Activated T-cell treated with anti-CD3 and anti-CD28 coated beads, Interleukin-2, amount 50 U/mL, for 4 hours (primary cell): ENCODE measurements around the gene ATP11A. TPM values are rescaled to one million over a fixed set of nuclear protein-coding genes. Genes with fewer than 3 reads are reported as not detected.

Experiments used
- ATAC-seq, 2 donors: fragments of 200-7000 bp; cut with Tn5 transposase; one replicate each; pipeline ENCODE4 v1.10.0; 2021
- DNase-seq: peaks from one replicate; pipeline ENCODE4 v3.0.0-alpha.2; 2020
- H3K27me3 Mint-ChIP-seq: one replicate; pipeline ENCODE4 v1.8.0; 2021; ENCODE audit warnings: low read depth, mixed read lengths
- H3K36me3 Mint-ChIP-seq: one replicate; pipeline ENCODE4 v1.8.0; 2022; ENCODE audit warnings: mixed read lengths; ENCODE audit not compliant: insufficient read depth
- H3K4me1 Mint-ChIP-seq: one replicate; pipeline ENCODE4 v1.8.0; 2021; ENCODE audit warnings: low read depth, mixed read lengths
- H3K4me3 Mint-ChIP-seq: one replicate; pipeline ENCODE4 v1.8.0; 2021; ENCODE audit warnings: mild to moderate bottlenecking, moderate library complexity, mixed read lengths
- H3K9me3 Mint-ChIP-seq: one replicate; pipeline ENCODE4 v1.8.0; 2021; ENCODE audit warnings: mixed read lengths
- total RNA-seq, 3 donors: library from RNA; stranded (reverse); gene quantifications; one replicate each; pipeline ENCODE4 v1.2.1, GENCODE V29; 2021

Gene ATP11A
- total RNA-seq, 3 donors from 2014 or later = 34.7 to 40.8 (median 35.6) TPM

- H3K27me3 Mint-ChIP-seq = no peaks in the 10 kb centered on the region
- no peaks in the 10 kb centered on the region for H3K9me3 Mint-ChIP-seq
- H3K36me3 Mint-ChIP-seq = peaks cover 28% of the 10 kb centered on the region
- ATAC-seq (no peak), DNase-seq (no peak)
- H3K4me1 Mint-ChIP-seq = no peaks in the 10 kb centered on the region
- no peak overlapping the region for H3K4me3 Mint-ChIP-seq
These were observed 155.8 kb downstream of the ATP11A start for GRCh38 chr13:112845511-112846144.

- no peak for DNase-seq
- Mint-ChIP-seq H3K9me3 (no peaks in the 10 kb centered on the region), H3K4me1 (no peaks in the 10 kb centered on the region), H3K4me3 (no peak overlapping the region), H3K27me3 (no peaks in the 10 kb centered on the region), H3K36me3 (peaks cover 36% of the 10 kb centered on the region)
- ATAC-seq = no peak
These were observed 156.7 kb downstream of the ATP11A start for GRCh38 chr13:112846411-112847115.

GRCh38 chr13:112849500-112849899 is 159.7 kb downstream of the ATP11A start:
- Mint-ChIP-seq H3K36me3 (peaks cover 21% of the 10 kb centered on the region), H3K4me3 (no peak overlapping the region), H3K4me1 (no peaks in the 10 kb centered on the region), H3K9me3 (no peaks in the 10 kb centered on the region), H3K27me3 (no peaks in the 10 kb centered on the region)
- ATAC-seq (no peak), DNase-seq (no peak)

GRCh38 chr13:112850273-112850672 is 160.4 kb downstream of the ATP11A start:
- H3K4me3 Mint-ChIP-seq = no peak overlapping the region
- no peaks in the 10 kb centered on the region for H3K27me3 Mint-ChIP-seq
- H3K9me3 Mint-ChIP-seq = no peaks in the 10 kb centered on the region
- DNase-seq (no peak), ATAC-seq (no peak)
- peaks cover 27% of the 10 kb centered on the region for H3K36me3 Mint-ChIP-seq
- H3K4me1 Mint-ChIP-seq = no peaks in the 10 kb centered on the region

- no peaks in the 10 kb centered on the region for H3K27me3 Mint-ChIP-seq
- H3K36me3 Mint-ChIP-seq = peaks cover 34% of the 10 kb centered on the region
- DNase-seq = no peak
- ATAC-seq = no peak
- no peaks in the 10 kb centered on the region for H3K4me1 Mint-ChIP-seq
- no peak overlapping the region for H3K4me3 Mint-ChIP-seq
- H3K9me3 Mint-ChIP-seq = no peaks in the 10 kb centered on the region
These were observed 161.5 kb downstream of the ATP11A start for GRCh38 chr13:112851107-112852038.

- peaks cover 34% of the 10 kb centered on the region for H3K36me3 Mint-ChIP-seq
These were observed 162.6 kb downstream of the ATP11A start for GRCh38 chr13:112852392-112852791.

GRCh38 chr13:112852808-112853207 is 163.0 kb downstream of the ATP11A start:
- no peaks in the 10 kb centered on the region for H3K27me3 Mint-ChIP-seq
- peaks cover 32% of the 10 kb centered on the region for H3K36me3 Mint-ChIP-seq
- ATAC-seq = no peak
- H3K4me3 Mint-ChIP-seq = no peak overlapping the region
- H3K9me3 Mint-ChIP-seq = no peaks in the 10 kb centered on the region
- DNase-seq = no peak
- no peaks in the 10 kb centered on the region for H3K4me1 Mint-ChIP-seq

More at GRCh38 chr13:112852392-112852791, 162.6 kb downstream of the ATP11A start:
- Mint-ChIP-seq H3K4me1 (no peaks in the 10 kb centered on the region), H3K4me3 (no peak overlapping the region), H3K9me3 (no peaks in the 10 kb centered on the region), H3K27me3 (no peaks in the 10 kb centered on the region)
- ATAC-seq (no peak), DNase-seq (no peak)

- Mint-ChIP-seq H3K27me3 (no peaks in the 10 kb centered on the region), H3K9me3 (no peaks in the 10 kb centered on the region), H3K4me3 (no peak overlapping the region), H3K4me1 (no peaks in the 10 kb centered on the region), H3K36me3 (peaks cover 42% of the 10 kb centered on the region)
- ATAC-seq (no peak), DNase-seq (no peak)
These were observed 164.5 kb downstream of the ATP11A start for GRCh38 chr13:112854321-112854720.

- H3K4me3 Mint-ChIP-seq = no peak overlapping the region
- no peaks in the 10 kb centered on the region for H3K9me3 Mint-ChIP-seq
- peaks cover 47% of the 10 kb centered on the region for H3K36me3 Mint-ChIP-seq
- no peaks in the 10 kb centered on the region for H3K27me3 Mint-ChIP-seq
- ATAC-seq (no peak), DNase-seq (no peak)
- no peaks in the 10 kb centered on the region for H3K4me1 Mint-ChIP-seq
These were observed 166.0 kb downstream of the ATP11A start for GRCh38 chr13:112855859-112856258.

GRCh38 chr13:112857914-112858490 is 168.2 kb downstream of the ATP11A start:
- no peak for DNase-seq
- no peak overlapping the region for H3K4me3 Mint-ChIP-seq
- no peaks in the 10 kb centered on the region for H3K27me3 Mint-ChIP-seq
- H3K36me3 Mint-ChIP-seq = peaks cover 44% of the 10 kb centered on the region
- H3K4me1 Mint-ChIP-seq = no peaks in the 10 kb centered on the region
- ATAC-seq = no peak
- no peaks in the 10 kb centered on the region for H3K9me3 Mint-ChIP-seq

- ATAC-seq (no peak), DNase-seq (no peak)
- H3K27me3 Mint-ChIP-seq = no peaks in the 10 kb centered on the region
- no peaks in the 10 kb centered on the region for H3K4me1 Mint-ChIP-seq
- H3K9me3 Mint-ChIP-seq = no peaks in the 10 kb centered on the region
- H3K4me3 Mint-ChIP-seq = no peak overlapping the region
- H3K36me3 Mint-ChIP-seq = peaks cover 42% of the 10 kb centered on the region
These were observed 169.4 kb downstream of the ATP11A start for GRCh38 chr13:112859128-112859816.

- H3K4me1 Mint-ChIP-seq = no peaks in the 10 kb centered on the region
These were observed 170.0 kb downstream of the ATP11A start for GRCh38 chr13:112859817-112860190.

GRCh38 chr13:112861876-112862615 is 172.2 kb downstream of the ATP11A start:
- ATAC-seq (no peak), DNase-seq (no peak)
- no peaks in the 10 kb centered on the region for H3K27me3 Mint-ChIP-seq
- no peaks in the 10 kb centered on the region for H3K4me1 Mint-ChIP-seq
- H3K9me3 Mint-ChIP-seq = no peaks in the 10 kb centered on the region
- no peak overlapping the region for H3K4me3 Mint-ChIP-seq
- peaks cover 32% of the 10 kb centered on the region for H3K36me3 Mint-ChIP-seq

More at GRCh38 chr13:112859817-112860190, 170.0 kb downstream of the ATP11A start:
- peaks cover 40% of the 10 kb centered on the region for H3K36me3 Mint-ChIP-seq
- no peak for ATAC-seq
- no peaks in the 10 kb centered on the region for H3K9me3 Mint-ChIP-seq
- H3K27me3 Mint-ChIP-seq = no peaks in the 10 kb centered on the region
- H3K4me3 Mint-ChIP-seq = no peak overlapping the region
- no peak for DNase-seq
